Activated T-helper 1 cell treated with anti-CD3 and anti-CD28 coated beads, Interleukin-12 subunit alpha, Interleukin-12 subunit beta, Interleukin-2, Interleukin-4 antibody, amounts not matched to agents 30 ng/mL and 10 ng/mL and 1 ng/mL, durations not matched to agents 14 hours and 24 hours and 36 hours (primary cell): ENCODE measurements around the gene KCNQ5. TPM values are rescaled to one million over a fixed set of nuclear protein-coding genes. Genes with fewer than 3 reads are reported as not detected.

ENCODE experiments used
- DNase-seq: peaks from one replicate; pipeline ENCODE4 v3.0.0; 2021; ENCODE audit warnings: low spot score
- H3K27ac Mint-ChIP-seq: one replicate; pipeline ENCODE4 v1.8.0; 2021; ENCODE audit warnings: mild to moderate bottlenecking, mixed read lengths
- H3K27me3 Mint-ChIP-seq: one replicate; pipeline ENCODE4 v1.8.0; 2022; ENCODE audit warnings: mild to moderate bottlenecking, moderate library complexity, mixed read lengths; ENCODE audit not compliant: insufficient read depth
- H3K36me3 Mint-ChIP-seq: one replicate; pipeline ENCODE4 v1.8.0; 2021; ENCODE audit warnings: low read depth, mixed read lengths
- H3K4me1 Mint-ChIP-seq: one replicate; pipeline ENCODE4 v1.8.0; 2021; ENCODE audit warnings: low read depth, mixed read lengths
- H3K4me3 Mint-ChIP-seq: one replicate; pipeline ENCODE4 v1.8.0; 2021; ENCODE audit warnings: mild to moderate bottlenecking, moderate library complexity, mixed read lengths
- H3K9me3 Mint-ChIP-seq: one replicate; pipeline ENCODE4 v1.8.0; 2021; ENCODE audit warnings: mixed read lengths
- intact Hi-C: fragments of 100-400 bp; cut with micrococcal nuclease; formaldehyde crosslinking; loops from one replicate; pipeline ENCODE4 v1.15.1; 2024
- total RNA-seq: library from RNA; stranded (reverse); gene quantifications from 2 replicates; pipeline ENCODE4 v1.2.3, GENCODE V29; 2022

The KCNQ5 gene
- total RNA-seq, 1 donor from 2014 or later = 12.6 TPM

DNA sequence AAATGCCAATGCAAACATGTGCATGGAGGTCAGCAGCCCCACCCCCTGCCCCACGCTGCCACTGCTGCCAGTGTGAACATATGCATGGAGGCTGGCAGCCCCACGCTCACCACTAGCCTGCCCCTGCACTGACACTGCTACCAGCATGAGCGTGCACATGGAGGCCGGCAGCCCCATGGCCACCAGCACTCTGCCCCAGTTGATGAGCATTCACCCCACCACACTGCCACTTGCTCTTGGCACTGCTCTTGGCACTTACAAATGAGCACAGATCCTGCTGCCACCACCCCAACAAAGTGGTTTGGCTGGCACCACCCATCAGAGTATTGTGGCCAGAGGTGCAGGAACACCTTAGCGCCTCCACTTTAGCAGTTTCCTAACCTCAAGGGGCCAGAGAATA is 429.3 kb downstream of the KCNQ5 start:
- H3K9me3 Mint-ChIP-seq = no peaks in the 10 kb centered on the region
- no peak for DNase-seq
- H3K4me1 Mint-ChIP-seq = no peaks in the 10 kb centered on the region
- no peaks in the 10 kb centered on the region for H3K27me3 Mint-ChIP-seq
- H3K36me3 Mint-ChIP-seq = no peaks in the 10 kb centered on the region
- no peak overlapping the region for H3K27ac Mint-ChIP-seq
- no peak overlapping the region for H3K4me3 Mint-ChIP-seq
- intact Hi-C loops = no loop called here

DNA sequence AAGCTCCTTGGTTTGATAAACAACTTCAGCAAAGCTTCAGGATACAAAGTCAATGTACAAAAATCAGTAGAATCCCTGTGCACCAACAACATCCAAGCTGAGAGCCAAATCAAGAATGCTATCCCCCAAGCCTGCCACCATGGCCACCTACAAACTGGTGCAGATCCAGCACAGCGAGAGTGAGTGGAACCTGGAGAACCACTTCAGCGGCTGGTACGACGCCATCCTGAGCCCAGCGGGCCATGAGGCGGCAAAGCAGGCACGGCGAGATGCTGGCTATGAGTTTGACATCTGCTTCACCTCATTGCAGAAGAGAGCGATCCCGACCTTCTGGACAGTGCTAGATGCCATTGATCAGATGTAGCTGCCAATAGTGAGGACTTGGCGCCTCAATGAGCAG is 433.1 kb downstream of the KCNQ5 start:
- Mint-ChIP-seq H3K36me3 (no peaks in the 10 kb centered on the region), H3K4me3 (no peak overlapping the region), H3K9me3 (no peaks in the 10 kb centered on the region), H3K27ac (no peak overlapping the region), H3K27me3 (no peaks in the 10 kb centered on the region), H3K4me1 (no peaks in the 10 kb centered on the region)
- intact Hi-C loops = no loop called here
- no peak for DNase-seq

DNA sequence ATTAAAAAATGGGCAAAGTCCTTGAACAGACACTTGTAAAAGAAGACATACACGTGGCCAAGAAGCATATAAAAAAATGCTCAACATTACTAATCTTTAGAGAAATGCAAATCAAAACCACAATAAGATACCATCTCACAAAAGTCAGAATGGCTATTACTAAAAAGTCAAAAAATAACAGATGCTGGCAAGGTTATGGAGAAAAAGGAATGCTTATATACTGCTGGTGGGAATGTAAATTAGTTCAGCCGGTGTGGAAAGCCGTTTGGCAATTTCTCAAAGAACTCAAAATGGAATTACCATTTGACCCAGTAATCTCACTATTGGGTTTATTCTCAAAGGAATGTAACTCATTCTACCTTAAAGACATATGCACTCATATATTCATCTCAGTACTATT is 436.9 kb downstream of the KCNQ5 start:
- intact Hi-C loops = no loop called here
- no peaks in the 10 kb centered on the region for H3K27me3 Mint-ChIP-seq

DNA sequence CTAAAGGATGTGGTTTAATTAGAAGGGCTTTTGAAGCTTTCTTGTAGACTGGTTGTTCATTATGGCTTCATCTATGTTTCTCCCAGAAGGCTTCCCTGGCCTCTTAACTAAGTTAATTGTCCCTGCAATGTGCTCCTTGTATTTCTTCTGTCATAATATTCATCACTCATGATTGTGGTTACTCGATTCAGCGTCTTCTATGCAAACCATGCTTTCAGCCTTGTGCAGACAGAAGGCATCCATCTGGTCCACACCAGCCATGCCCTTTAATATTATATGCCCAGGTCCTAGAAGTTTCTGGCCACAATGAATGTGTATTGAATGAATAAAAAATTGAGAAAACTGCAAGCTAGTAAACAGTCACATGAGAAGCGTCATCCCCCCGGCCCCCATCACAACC is 440.3 kb downstream of the KCNQ5 start:
- Mint-ChIP-seq H3K36me3 (no peaks in the 10 kb centered on the region), H3K4me3 (no peak overlapping the region), H3K27me3 (no peaks in the 10 kb centered on the region), H3K4me1 (no peaks in the 10 kb centered on the region), H3K27ac (no peak overlapping the region), H3K9me3 (no peaks in the 10 kb centered on the region)
- intact Hi-C loops = no loop called here
- no peak for DNase-seq

More for the DNA sequence above, 436.9 kb downstream of the KCNQ5 start:
- no peak for DNase-seq
- H3K4me3 Mint-ChIP-seq = no peak overlapping the region
- H3K36me3 Mint-ChIP-seq = no peaks in the 10 kb centered on the region
- no peak overlapping the region for H3K27ac Mint-ChIP-seq
- no peaks in the 10 kb centered on the region for H3K4me1 Mint-ChIP-seq
- no peaks in the 10 kb centered on the region for H3K9me3 Mint-ChIP-seq

DNA sequence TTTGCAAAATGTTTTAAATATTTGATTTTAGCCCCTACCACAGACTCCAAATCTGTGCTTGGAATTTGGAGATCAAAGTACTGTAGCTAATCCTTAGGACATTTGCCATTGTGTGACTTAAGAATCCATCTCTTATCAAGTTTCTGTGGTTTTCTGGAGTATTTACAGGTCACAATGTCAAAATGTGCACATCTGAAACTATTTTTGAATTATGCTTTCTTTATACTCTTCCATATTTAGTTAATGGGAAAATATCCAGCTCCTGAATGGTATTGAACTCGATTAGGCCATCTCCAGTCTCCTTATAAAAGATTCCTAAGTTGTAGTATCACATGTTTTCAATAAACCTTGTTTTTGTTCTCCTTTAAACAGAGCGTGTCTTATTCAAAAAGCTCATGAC is 441.0 kb downstream of the KCNQ5 start:
- Mint-ChIP-seq H3K4me3 (no peak overlapping the region), H3K9me3 (no peaks in the 10 kb centered on the region), H3K27me3 (no peaks in the 10 kb centered on the region), H3K4me1 (no peaks in the 10 kb centered on the region), H3K36me3 (no peaks in the 10 kb centered on the region), H3K27ac (no peak overlapping the region)
- intact Hi-C loops = no loop called here
- DNase-seq = no peak

DNA sequence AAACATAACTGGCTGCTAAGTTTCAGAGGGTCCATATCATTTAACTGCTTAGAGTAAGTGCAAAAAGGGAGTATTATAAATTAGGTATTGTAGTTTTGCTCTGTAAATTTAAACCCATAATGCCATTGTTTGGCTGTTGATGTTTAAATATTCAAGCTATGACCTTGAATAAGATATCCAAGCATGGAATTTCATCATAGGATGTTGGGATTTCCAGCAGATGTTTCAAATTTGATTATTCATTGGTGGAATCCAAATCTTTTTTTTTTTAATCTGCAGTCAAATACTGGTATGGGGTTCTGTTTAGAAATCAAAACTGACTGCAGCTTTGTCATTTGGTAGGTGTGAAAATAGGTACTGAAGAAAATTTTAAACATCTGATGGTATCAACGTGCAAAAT is 442.4 kb downstream of the KCNQ5 start:
- no peak overlapping the region for H3K4me3 Mint-ChIP-seq
- no peaks in the 10 kb centered on the region for H3K9me3 Mint-ChIP-seq
- no peaks in the 10 kb centered on the region for H3K27me3 Mint-ChIP-seq
- H3K36me3 Mint-ChIP-seq = no peaks in the 10 kb centered on the region
- intact Hi-C loops = no loop called here
- DNase-seq = no peak
- no peaks in the 10 kb centered on the region for H3K4me1 Mint-ChIP-seq
- H3K27ac Mint-ChIP-seq = no peak overlapping the region

DNA sequence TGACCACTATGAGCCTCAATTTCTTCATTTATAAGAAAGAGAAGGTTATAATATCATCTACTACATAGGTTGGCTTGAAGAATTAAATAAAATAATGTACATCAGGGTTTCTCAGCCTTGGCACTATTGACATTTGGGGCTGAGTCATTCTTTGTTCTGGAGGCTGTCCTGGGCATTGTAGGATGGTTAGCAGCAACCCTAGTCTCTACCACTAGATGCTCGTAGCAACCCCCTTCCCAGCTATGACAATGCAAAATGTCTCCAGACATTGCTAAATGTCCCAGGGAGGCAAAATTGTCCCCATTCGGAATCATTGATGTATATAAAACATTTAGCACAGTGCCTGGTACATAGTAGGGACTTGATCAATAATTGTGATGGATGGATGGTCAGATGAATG is 451.4 kb downstream of the KCNQ5 start:
- Mint-ChIP-seq H3K27me3 (no peaks in the 10 kb centered on the region), H3K36me3 (no peaks in the 10 kb centered on the region), H3K4me3 (no peak overlapping the region), H3K9me3 (no peaks in the 10 kb centered on the region), H3K27ac (no peak overlapping the region), H3K4me1 (no peaks in the 10 kb centered on the region)
- DNase-seq = no peak
- intact Hi-C loops = no loop called here

DNA sequence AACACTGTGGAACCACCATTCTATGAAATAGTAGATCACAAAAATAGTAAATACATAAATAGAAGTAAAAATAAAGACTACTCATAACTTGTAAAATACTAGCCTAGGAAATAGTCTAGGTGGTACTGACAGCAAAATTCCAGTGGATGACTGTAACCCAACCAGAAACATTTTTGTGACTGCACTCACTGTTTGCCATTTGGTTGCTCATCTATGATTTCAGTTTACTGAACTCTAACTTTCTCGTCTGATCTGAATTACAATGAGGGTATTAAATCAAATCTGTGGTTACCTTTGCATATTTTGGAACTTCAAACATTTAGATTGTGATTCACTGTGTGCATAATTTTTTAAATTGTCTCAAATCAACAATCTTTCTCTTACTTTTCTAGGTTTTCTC is 452.3 kb downstream of the KCNQ5 start:
- DNase-seq = no peak
- Mint-ChIP-seq H3K27me3 (no peaks in the 10 kb centered on the region), H3K36me3 (no peaks in the 10 kb centered on the region), H3K4me1 (no peaks in the 10 kb centered on the region), H3K27ac (no peak overlapping the region), H3K4me3 (no peak overlapping the region), H3K9me3 (no peaks in the 10 kb centered on the region)
- intact Hi-C loops = no loop called here

DNA sequence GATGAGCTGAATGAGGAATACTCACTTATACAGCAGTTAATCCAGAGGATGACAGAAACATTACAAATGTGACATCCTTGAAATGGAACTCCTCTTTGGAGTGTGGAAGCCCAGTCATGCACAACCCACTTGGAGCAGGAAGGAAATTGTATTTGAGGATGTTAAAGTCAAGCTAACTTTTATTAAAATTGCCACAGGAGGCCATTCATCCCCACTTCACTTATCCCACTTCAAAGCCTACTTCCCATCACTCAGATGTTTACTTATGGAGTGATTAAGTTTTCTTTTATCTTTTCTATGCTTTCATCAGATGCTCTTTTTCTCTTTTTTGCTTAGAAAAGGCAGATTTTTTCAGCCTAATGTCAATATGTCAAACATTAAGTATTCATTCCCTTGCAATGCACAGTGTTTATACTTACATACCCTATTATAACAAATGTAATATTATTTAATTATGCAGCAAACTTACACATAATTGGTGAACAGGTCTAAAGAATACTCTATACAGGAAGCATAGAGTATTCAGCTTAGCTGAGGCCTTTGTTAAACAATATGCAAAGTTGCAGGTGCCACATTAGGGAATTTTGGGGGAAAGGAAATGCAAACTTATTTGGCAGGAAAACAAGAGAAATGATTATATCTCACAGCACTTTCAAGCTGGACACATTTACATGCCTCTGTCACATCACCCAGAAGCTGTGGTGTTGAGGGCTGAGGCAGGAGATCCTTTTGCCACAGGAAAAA is 454.5 kb downstream of the KCNQ5 start:
- DNase-seq = no peak
- Mint-ChIP-seq H3K36me3 (no peaks in the 10 kb centered on the region), H3K9me3 (no peaks in the 10 kb centered on the region), H3K27ac (no peak overlapping the region), H3K4me3 (no peak overlapping the region), H3K27me3 (no peaks in the 10 kb centered on the region), H3K4me1 (no peaks in the 10 kb centered on the region)
- intact Hi-C loops = no loop called here

DNA sequence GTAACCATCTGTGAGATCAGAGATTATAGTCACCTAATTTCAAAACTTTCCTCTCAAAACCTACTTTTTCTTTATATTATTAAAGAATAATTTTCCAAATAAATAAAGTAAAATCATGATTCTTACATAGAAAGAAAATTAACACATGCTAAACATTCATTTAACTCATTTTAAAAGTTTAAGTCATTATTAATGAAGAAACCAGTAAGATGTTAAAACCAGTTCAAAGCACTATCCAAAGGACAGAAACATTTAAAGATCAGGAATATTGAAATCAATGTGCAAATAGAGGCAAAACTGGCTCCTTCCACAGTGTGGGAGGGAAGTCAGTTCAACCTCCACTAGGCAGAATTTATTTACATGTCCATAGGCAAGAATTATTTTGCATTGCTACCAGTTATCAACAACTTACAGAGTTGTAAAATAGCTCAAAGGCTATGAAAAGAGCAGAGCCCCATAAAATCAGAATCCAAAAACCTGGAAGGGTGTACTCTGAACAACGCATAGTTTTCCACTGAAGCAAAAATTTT is 456.5 kb downstream of the KCNQ5 start:
- Mint-ChIP-seq H3K36me3 (no peaks in the 10 kb centered on the region), H3K9me3 (no peaks in the 10 kb centered on the region), H3K4me3 (no peak overlapping the region), H3K4me1 (no peaks in the 10 kb centered on the region), H3K27me3 (no peaks in the 10 kb centered on the region), H3K27ac (no peak overlapping the region)
- intact Hi-C loops = no loop called here
- DNase-seq = no peak

DNA sequence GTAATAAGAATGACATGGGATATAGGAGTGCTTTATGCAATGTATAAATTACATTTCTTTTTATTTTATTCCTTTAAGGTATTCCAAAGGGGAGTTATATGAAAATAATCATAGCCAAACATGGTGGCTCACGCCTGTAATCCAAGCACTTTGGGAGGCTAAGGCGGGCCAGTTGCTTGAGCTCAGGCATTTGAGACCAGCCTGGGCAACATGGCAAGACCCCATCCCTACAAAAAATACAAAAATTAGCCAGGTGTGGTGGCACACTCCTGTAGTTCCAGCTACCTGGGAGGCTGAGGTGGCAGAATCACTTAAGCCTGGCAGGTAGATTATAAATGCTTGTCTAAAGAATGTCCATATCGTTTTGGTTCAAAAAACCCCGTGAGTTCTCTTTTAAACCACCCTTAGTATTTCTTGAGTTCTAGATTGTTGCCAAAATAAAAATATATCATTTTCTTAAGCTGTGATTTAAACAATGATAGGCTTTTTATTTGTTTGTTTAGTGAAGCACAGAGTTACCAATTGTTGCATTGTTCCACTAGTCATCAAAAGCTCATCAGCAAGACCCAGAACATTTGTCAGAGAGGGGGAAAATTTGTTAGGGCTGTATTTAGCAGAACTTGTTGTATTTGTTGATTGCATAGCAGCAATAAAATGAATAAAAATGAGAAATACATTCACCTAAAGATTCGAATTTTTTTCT is 457.2 kb downstream of the KCNQ5 start:
- no peaks in the 10 kb centered on the region for H3K27me3 Mint-ChIP-seq
- no peaks in the 10 kb centered on the region for H3K36me3 Mint-ChIP-seq
- H3K4me1 Mint-ChIP-seq = no peaks in the 10 kb centered on the region
- H3K9me3 Mint-ChIP-seq = no peaks in the 10 kb centered on the region
- no peak overlapping the region for H3K27ac Mint-ChIP-seq
- DNase-seq = no peak
- H3K4me3 Mint-ChIP-seq = no peak overlapping the region
- intact Hi-C loops = no loop called here

DNA sequence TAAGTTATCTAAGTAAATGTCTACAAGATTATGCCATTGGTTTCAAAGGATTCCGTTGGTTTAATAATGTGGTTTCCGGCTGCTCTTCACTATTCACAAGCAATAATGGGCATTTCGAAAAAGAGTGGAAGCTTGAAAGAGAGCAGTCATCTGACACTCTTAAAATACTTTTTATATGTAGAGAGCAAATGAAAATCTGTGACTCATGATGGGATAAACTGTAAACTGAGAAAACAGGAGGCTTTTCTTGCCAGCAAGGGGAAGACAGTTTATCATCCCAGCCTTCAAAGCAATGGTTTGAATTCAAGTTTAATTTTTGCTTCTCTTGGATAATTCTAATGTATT is 457.7 kb downstream of the KCNQ5 start:
- no peak overlapping the region for H3K4me3 Mint-ChIP-seq
- H3K27ac Mint-ChIP-seq = no peak overlapping the region
- intact Hi-C loops = no loop called here
- H3K27me3 Mint-ChIP-seq = no peaks in the 10 kb centered on the region
- no peaks in the 10 kb centered on the region for H3K36me3 Mint-ChIP-seq
- H3K9me3 Mint-ChIP-seq = no peaks in the 10 kb centered on the region
- no peaks in the 10 kb centered on the region for H3K4me1 Mint-ChIP-seq
- DNase-seq = no peak

DNA sequence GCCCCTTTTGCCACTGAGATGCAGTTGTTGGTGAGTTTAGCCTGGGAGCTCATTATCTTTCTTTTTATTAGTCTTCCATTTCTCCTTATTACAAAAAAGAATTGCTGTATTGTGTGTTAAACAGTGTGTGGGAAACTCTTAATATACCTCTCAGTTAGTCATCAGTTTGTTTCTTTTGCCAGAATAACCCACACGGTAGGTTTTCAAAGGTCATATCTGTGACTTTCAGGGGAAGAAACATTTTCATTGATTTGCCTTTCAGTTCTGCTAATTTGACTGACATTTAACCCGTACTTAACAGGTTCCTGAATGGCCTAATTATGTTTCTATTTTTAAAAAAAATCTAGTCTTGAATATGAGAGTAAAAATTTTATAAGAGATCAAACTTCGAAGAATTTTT is 458.1 kb downstream of the KCNQ5 start:
- Mint-ChIP-seq H3K36me3 (no peaks in the 10 kb centered on the region), H3K9me3 (no peaks in the 10 kb centered on the region), H3K27ac (no peak overlapping the region), H3K4me1 (no peaks in the 10 kb centered on the region), H3K4me3 (no peak overlapping the region), H3K27me3 (no peaks in the 10 kb centered on the region)
- intact Hi-C loops = no loop called here
- no peak for DNase-seq
